Measurements from ENCODE around the gene CTSW.
"Not testable (repeated sequence)": the region's sequence is repeated elsewhere in the genome, so short reads cannot be mapped to it uniquely, and the experiment has no call there.

Gene CTSW, protein sequence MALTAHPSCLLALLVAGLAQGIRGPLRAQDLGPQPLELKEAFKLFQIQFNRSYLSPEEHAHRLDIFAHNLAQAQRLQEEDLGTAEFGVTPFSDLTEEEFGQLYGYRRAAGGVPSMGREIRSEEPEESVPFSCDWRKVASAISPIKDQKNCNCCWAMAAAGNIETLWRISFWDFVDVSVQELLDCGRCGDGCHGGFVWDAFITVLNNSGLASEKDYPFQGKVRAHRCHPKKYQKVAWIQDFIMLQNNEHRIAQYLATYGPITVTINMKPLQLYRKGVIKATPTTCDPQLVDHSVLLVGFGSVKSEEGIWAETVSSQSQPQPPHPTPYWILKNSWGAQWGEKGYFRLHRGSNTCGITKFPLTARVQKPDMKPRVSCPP

DNA sequence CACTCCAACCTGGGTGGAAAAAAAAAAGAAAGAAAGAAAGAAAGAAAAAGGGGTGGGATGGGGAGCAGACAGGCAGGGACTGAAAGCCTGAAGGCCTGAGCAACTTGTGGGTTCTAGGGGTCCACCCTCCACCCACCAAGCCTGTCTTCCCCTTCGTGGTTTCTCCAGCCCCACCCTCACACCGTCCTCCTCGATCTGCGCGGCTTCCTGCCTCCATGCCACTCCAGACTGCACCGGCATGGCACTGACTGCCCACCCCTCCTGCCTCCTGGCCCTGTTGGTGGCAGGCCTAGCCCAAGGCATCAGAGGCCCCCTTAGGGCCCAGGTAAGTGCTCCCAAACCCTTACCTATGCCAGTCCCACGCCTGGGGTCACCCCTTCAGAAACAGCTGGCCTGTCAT, at the start of gene CTSW:
Gene CTSW, plus strand, starts transcription at position 221 of the 400 bp plus-strand sequence. Its CDS starts 18 bp downstream, at position 239.
- in situ Hi-C loops (cut with HindIII; ENCODE audit: low sequenced_read_pairs), result no loop called here

DNA sequence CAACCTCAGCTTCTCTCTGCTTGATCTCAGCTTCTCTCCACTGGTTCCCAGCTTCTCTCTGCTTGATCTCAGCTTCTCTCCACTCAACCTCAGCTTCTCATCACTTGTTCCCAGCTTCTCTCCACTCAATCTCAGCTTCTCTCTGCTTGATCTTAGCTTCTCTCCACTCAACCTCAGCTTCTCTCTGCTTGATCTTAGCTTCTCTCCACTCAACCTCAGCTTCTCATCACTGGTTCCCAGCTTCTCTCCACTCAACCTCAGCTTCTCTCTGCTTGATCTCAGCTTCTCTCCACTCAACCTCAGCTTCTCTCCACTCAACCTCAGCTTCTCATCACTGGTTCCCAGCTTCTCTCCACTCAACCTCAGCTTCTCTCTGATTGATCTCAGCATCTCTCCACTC, 47.4 kb upstream of the CTSW start:
- in situ Hi-C loops (cut with HindIII; ENCODE audit: low sequenced_read_pairs), result not testable (repeated sequence)

DNA sequence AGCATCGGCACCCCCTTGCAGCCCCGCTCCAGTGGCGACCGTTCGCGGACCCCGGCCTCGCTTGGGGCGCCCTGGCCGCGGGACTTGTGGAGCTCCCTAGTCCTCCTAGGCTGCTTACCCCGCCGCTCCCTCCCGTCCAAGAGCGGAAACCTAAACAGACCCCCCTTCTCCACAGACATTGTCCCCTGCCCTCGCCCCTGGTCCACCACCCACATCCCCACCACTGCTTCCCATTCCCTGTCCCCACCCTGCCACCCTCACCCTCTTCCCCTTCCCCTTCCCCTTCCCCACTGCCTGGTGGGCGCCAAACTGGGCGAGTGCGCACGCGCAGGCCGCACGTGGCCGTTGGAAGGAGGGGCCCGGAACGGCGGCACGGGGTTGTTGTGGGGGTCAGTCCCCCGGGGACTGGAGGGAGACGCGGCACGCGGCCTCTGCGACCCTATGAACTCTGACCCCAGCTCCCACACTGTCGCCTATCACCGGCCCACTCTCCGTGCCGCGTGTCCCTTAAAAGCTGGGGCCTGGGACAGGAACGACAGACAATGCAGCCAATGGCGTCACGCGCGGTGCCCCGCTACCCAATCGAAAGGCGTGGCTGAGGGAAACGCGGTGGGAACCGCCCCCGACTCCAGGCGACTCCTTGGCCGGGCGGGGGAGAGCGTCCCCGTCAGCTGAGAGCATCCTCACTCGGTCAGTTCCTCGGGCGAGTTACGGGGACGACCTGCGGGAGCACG, 46.2 kb upstream of the CTSW start, which contains the start of gene SNX32:
Gene SNX32, plus strand, starts transcription at position 667 of the 734 bp plus-strand sequence. CDS start 103 bp downstream, outside the sequence.
- in situ Hi-C loops (cut with HindIII; ENCODE audit: low sequenced_read_pairs), result no loop called here

DNA sequence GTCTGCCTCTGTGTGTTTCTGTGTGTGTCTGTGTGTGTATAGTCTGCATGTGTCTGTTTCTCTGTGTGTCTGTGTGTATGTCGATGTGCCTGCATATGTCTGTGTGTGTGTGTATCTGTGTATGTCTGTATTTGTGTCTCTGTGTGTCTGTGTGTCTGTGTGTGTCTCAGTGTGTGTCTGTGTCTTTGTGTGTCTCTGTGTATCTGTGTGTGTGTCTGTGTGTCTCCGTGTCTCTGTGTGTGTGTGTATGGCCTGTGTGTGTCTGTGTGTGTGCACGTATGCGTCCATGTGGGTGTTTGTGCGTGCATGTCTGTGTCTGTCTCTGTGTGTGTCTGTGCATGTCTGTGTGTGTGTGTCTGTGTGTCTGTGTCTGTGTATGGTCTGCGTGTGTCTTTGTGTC, 45.4 kb upstream of the CTSW start:
- in situ Hi-C loops (cut with HindIII; ENCODE audit: low sequenced_read_pairs), result no loop called here

DNA sequence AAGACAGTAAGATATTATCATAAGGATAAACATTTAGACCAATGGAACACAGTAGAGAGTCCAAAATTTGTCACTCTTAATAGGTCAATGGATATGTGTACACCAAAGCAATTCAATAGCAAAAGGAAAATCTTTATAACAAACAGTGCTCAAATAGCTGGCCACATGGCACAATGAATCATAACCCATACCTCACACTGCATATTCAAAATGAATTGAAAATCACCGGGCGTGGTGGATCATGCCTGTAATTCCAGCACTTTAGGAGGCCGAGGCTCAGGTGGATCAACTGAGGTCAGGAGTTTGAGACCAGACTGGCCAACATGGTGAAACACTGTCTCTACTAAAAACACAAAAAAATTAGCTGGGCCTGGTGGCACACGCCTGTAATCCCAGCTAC, 37.5 kb upstream of the CTSW start:
- in situ Hi-C loops (cut with HindIII; ENCODE audit: low sequenced_read_pairs), result no loop called here

DNA sequence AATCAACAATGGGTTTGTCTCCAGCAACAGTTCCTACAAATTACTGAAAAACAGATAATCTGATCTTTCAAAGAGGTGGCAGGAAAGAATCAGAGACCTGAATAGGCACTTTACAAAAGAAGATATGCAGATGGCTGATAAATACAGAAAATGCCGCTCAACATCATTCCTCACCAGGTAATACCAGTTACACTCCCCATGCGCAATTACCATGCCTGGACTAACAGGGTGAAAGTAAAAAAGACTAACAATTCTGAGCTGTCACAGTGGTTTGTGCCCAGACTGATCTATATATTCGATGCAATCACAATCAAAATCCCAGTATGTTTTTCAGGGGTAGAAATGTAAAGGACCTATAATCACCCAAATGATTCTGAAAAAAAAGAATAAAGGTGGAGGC, 35.8 kb upstream of the CTSW start:
- in situ Hi-C loops (cut with HindIII; ENCODE audit: low sequenced_read_pairs), result no loop called here

DNA sequence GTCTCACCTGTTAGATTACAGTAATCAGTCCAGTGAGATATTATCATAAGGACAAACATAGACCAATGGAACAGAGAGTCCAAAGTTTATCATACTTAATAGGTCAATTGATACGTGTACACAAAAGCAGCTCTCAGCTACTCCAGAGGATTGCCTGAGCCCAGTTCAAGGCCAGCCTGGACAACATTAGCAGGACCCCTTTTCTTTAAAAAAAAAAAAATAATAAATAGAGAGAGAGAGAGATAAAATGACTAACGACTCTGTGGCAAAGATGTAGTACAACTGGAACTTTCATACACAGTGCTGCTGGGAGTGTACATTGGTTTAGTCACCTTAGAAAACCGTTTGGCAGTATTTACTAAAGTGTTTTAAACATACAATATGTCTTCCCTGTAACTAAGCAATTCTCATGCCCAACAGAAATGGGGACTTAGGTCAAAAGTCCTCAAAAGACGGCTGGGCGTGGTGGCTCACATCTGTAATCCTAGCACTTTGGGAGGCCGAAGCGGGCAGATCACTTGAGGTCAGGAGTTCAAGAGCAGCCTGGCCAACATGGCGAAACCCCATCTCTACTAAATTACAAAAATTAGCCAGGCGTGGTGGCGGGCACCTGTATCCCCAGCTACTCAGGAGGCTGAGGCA, 35.3 kb upstream of the CTSW start:
- in situ Hi-C loops (cut with HindIII; ENCODE audit: low sequenced_read_pairs), result no loop called here

DNA sequence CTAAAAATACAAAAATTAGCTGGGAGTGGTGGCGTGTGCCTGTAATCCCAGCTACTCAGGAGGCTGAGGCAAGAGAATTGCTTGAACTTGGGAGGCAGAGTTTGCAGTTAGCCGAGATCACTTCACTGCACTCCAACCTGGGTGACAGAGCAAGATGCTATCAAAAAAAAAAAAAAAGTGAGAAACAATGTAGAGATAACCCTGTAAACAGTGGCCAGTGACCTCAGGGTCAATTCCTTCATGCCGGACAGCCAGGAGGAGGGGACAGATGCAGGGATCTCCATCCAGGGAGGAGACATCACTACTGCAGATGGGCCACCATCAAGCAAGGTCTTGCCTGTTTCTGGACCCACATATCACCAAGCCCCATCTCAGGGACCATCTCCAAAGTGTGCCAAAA, 31.9 kb upstream of the CTSW start:
- in situ Hi-C loops (cut with HindIII; ENCODE audit: low sequenced_read_pairs), result no loop called here

DNA sequence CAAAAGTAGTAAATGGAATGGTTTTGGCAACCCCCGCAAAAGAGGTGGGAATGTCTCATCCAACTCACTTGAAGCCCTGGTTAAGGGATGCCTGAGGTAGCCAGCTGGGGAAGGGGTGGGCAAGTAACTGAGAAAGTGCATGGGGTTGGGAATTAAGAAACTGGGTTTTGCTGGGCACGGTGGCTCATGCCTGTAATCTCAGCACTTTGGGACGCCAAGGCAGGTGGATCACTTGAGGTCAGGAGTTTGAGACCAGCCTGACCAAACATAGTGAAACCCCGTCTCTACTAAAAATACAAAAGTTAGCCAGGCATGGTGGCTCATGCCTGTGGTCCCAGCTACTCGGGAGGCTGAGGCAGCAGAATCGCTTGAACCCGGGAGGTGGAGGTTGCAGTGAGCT, 30.9 kb upstream of the CTSW start:
- in situ Hi-C loops (cut with HindIII; ENCODE audit: low sequenced_read_pairs), result not testable (repeated sequence)

DNA sequence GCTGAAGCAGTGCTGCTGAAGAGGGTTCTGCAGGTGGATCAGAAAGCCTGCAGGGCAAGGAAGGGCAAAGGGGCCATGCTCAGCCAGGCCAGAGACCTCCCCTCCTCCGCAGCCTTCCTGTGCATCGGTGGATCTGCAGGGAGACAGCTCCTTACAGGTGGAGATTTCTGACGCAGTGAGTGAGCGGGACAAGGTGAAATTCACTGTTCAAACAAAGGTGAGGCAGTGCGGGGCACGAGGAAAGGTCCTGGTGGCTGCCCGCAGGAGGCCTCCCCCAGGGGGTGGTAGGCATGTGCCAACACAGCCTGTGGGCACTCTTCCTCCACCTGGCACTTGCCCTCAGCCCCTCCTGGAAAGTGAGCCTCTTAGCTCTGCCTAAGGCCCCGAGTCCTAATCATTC, 30.3 kb upstream of the CTSW start:
- in situ Hi-C loops (cut with HindIII; ENCODE audit: low sequenced_read_pairs), result no loop called here

DNA sequence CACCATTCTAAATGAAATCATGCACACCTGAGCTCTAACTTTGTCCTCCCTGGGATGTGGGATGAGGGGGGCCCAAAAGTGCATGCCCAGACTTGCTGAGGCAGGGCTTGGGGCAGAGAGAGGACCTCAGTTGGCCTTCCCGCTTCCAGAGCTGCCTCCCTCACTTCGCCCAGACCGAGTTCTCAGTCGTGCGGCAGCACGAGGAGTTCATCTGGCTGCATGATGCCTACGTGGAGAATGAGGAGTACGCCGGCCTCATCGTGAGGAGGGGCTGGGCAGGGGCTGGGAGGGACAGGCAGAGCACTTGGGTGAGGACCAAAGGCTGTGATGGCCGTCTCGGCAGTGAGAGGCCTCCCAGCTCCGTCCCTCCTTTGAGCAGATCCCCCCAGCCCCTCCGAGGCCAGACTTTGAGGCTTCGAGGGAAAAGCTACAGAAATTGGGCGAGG, 29.8 kb upstream of the CTSW start:
- in situ Hi-C loops (cut with HindIII; ENCODE audit: low sequenced_read_pairs), result no loop called here

DNA sequence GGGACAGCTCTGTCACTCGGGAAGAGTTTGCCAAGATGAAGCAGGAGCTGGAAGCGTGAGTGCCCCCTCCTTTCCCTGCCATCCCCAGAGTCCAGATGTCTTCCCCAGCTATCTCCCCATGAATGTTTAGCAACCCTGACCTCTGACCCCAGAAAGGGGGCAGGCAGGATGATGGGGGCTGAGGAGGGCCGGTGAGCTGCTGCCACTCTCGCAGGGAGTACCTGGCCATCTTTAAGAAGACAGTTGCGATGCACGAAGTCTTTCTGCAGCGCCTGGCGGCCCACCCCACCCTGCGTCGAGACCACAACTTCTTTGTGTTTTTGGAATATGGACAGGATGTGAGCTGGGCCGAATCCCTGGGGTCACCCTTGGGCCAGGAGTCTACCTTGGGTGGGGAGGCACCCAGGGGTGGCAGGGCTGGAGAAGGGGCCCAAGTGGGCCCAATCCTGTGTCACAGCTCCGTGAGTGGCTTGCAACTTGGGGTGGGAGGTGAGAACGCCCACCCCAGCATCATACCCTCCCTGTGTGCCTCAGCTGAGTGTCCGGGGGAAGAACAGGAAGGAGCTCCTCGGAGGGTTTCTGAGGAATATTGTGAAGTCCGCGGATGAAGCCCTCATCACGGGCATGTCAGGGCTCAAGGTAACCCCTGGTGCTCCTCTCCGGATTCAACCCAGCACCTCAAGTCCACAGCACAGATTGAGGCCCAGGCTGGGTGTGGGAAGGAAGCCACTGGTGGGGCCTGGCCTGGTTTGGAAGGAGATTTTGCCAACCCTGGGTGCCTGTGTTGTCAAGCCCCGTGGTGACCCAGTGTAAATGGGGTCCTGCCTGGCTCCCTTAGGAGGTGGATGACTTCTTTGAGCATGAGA, 29.2 kb upstream of the CTSW start:
- in situ Hi-C loops (cut with HindIII; ENCODE audit: low sequenced_read_pairs), result no loop called here

DNA sequence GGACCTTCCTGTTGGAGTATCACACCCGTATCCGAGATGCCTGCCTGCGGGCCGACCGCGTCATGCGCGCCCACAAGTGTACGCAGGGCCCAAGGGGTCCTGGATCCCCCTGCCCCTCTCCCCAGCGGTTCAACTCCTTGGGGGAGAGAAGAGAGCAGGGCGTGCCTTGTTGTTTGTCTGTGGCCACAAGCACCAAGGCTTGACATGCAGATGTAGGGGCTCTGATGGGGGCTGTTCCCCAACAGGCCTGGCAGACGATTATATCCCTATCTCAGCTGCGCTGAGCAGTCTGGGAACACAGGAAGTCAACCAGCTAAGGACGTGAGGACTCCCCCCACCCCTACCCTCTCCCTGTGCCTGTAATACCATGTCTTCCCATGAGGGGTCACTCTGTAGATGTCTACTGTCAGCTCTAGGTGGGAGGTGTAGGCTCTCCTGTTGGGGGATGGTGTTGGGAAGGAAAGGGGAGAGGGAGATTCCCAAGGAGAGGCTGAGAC, 28.5 kb upstream of the CTSW start:
- in situ Hi-C loops (cut with HindIII; ENCODE audit: low sequenced_read_pairs), result no loop called here

DNA sequence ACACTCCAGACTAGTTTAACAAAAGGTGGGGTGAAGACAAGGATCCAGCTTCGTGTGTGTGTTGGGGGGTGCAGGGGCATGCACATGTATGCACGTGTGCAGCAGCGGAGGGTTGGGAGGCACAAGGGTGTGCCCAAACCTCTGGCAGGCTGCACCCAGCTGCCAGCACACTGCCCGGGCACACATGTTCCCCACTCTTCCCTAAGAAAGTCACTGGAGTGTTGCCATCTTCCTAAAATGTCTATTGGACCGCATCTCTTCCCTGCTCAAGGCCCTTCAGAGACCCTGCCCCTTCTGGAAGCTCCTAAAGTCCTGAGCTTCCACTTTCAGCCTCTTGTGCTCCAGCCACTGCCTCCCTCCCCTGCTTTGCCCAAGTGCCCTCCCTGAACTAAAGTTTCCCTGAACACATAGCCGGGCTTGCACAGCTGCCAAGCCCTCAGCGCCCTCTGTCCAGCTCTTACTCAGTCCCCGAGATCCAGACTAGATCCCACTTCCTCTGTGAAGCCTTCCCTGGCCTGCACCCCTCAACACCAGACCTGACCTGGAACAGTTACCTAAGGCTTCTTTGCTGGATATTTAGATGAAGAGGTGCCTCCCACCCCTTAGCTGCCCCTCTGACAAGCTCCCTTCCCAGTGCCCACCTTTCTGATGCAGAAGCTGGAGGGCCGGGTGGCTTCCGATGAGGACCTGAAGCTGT, 27.7 kb upstream of the CTSW start:
- in situ Hi-C loops (cut with HindIII; ENCODE audit: low sequenced_read_pairs), result no loop called here

DNA sequence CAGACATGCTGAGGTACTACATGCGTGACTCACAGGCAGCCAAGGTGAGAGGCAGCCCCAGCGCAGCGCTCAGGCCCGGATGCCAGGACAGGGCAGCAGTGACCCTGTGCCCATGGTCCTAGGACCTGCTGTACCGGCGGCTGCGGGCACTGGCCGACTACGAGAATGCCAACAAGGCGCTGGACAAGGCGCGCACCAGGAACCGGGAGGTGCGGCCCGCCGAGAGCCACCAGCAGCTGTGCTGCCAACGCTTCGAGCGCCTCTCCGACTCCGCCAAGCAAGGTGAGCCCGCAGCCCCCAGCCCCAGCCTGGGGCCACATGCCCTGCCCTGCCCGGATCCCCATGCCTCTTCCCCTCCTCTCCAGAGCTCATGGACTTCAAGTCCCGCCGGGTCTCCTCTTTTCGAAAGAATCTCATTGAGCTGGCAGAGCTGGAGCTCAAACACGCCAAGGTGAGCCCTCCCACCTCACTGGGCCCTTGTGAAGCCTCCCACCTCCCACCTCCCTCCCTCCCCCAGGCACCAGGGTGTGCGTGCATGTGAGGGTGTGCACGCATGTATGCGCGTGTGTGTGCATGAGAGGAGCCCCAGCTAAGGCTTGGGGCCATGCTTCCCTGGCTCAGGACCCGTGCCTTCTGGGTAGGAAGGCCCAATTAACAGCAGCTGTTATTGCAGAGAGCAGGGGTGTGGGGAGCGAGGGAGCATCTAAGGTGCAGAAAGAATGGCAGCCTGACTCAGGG, 27.0 kb upstream of the CTSW start:
- in situ Hi-C loops (cut with HindIII; ENCODE audit: low sequenced_read_pairs), result no loop called here

DNA sequence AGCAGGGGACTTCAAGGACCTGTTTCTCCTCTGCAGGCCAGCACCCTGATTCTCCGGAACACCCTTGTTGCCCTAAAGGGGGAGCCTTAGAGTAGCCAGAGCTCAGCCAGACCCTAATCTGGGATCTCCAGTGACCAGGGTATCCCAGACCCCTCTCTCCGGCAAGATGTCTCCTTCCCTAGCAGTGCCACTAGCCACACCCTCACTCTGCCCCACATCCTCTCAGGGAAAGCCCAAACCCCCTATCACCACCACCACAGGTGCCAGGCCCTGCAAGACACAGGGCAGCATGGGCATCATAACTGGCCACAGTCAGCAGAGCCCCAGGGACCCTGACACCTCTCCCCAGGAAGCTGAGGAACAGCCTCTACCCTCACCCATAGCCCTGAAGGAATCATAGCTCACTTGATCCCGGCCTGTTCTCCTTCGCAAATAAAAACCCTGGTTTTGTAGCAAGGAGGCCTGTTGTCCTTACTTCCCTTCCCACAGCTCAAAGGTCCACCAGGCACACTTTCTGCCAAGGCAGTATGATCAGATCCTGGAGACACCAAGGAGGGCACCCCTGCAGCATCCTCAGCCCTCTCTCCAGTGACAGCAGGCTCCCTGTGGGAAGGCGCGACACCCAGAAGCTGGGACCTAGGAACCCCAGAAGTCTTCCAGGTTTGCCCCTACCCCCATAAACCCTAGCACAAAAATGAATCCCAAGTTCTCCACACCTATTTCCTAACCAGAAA, 26.2 kb upstream of the CTSW start:
- in situ Hi-C loops (cut with HindIII; ENCODE audit: low sequenced_read_pairs), result no loop called here

DNA sequence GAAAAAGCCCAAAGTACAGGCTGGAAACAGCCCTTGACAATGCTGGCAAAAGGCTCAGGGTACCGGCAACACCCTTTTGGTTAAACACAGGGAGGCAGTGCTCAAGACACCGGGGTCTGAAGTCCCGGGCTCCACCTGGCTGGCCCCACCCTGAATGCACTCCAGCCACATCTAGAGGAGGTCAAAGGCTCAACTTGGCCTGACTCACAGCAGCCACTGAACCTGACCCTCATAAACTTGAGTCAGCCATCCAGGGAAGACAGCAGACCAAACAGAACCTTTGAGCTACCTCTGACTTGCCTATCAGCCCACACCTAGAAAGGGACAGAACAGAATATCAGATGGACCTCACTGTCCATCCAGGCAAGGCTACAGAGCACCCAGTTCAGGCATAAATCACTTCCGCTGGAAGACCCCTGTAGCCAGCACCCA, 25.5 kb upstream of the CTSW start:
- in situ Hi-C loops (cut with HindIII; ENCODE audit: low sequenced_read_pairs), result no loop called here

All from DLD1 (cell line).